Ecto neural progenitor cell (in vitro differentiated cells): Measurements from ENCODE around the gene IRAK1.

Source experiments
- DNase-seq: peaks from one replicate; pipeline ENCODE4 v3.0.0-alpha.2; 2018; ENCODE audit warnings: low spot score

IRAK1 gene

GRCh38 chrX:154040863-154041262 lies 21.2 kb upstream of the IRAK1 start:
- DNase-seq, result no peak

DNA sequence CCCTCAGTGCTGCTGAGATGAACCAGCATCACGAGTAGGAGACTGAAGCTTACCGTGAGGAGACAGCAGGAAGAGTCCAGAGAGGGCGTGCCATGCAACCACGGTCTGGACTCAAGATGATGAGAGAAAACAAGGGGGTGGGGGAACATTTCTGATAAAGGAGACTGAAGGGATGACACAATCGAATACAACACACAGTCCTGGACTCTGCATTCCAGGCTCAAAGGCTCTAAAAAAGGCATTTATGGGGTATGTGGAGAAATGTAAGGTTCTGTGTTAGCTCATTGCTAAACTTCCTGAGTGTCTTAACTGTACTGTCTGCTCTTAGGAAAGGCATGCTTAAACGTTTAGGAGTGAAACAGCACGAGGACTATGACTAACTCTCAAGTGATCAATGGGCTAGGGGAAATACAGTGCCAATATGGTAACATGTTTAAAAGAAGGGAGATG lies 20.6 kb upstream of the IRAK1 start:
- no peak for DNase-seq

DNA sequence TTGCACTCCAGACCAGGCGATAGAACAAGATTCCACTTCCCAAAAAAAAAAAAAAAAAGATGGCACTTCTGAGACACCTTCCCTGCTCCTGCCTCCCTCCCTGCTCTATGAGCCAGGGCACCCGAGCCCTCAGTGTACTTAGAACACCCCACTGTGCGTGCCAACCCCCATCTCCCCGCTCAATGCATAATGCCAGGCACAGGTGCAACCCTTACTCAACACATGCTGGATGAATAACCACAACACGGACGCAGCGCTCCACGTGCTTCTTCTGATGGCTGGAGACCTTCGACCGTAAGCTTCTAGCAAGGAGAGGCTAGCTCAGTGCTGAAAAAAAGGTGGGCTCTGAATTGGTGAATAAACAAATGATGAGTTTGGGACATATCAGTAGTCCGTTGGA lies 19.9 kb upstream of the IRAK1 start:
- DNase-seq, result no peak

DNA sequence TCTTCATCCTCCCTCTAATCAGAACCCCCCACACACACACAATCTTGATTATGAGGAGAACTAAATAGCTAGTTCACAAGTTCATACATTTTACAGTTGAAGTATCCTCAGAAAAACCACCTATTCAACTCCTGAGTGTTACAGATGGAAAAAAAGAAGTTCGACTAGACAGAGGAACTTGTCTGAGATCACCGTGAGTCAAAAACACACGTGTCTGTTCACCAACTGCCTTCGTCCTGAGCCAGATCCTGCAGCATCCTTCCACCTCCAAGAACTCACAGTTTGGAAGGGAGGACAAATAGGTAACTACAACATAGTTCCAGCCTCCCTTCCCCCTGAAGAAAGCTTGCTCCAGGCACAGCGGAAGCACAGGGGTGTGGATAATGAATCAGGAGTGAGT lies 19.0 kb upstream of the IRAK1 start:
- no peak for DNase-seq

DNA sequence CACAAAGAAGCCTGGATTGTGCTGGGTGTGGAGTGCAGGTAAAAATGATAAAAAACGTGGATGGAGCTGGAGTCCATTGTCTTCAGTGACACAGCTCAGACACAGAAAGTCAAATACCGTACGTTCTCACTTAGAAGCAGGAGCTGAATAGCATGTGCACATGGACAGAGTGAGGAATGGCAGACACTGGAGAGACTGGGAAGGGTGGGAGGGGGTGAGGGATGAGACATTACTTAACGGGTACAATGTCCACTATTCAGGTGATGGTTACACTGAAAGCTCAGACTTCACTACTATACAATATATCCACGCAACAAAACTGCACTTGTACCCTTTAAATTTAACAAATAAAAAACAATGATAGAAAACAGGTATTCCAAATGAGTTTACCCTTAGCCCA lies 18.1 kb upstream of the IRAK1 start:
- no peak for DNase-seq

DNA sequence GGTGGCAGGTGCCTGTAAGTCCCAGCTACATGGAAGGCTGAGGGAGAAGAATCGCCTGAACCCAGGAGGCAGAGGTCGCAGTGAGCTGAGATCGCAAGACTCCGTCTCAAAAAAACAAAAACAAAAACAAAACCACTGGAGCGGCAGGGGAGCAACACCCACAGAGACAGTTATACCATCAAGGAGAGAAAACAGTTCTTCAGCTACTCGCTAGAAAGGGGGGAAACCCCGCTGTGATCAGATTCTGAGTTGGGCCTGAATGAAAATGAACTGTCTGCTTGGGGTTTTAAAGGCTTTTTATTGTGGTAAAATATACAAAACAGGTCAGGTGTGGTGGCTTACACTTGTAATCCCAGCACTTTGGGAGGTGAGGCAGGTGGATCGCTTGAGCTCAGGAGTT lies 16.8 kb upstream of the IRAK1 start:
- DNase-seq, result no peak

DNA sequence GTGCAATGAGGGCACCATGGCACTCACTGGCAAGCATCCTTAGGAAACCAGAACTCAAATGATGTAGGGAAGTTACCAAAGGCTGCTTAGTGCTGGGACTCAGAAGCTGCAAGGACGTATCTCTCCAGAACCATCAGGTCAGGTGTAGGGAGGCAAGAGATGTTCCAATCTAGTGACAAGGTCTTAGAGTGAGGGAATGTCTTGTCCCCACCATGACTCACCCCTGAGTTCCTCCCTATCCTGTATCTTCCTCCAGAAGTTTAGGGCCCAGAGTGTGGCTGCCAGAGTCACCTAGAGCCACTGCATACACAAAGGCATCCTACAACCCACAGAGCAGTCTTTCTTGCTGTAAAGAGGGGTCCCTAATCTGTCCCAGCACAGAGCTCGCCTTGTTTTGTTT lies 14.1 kb upstream of the IRAK1 start:
- no peak for DNase-seq

DNA sequence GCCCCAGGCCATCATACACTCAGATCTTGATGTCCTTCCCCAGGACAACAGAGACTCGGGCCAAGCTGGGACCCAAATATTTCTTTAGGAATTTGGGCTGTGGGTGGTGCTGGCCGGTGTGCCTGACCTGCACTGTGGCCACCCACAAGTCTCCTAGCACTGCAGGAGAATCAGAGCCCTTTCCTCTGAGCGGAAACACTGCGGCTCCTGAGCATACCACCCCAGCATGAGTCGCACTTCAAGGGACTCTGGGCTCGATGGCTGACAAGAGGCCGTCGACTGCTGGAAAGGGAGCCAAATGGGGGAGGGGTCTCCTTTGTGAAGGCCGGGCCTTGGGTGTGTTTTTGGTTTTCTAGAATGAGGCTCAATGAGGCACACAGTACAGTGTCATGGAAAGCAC lies 13.0 kb upstream of the IRAK1 start:
- no peak for DNase-seq

GRCh38 chrX:154032160-154032559 lies 12.5 kb upstream of the IRAK1 start:
- DNase-seq, result no peak

DNA sequence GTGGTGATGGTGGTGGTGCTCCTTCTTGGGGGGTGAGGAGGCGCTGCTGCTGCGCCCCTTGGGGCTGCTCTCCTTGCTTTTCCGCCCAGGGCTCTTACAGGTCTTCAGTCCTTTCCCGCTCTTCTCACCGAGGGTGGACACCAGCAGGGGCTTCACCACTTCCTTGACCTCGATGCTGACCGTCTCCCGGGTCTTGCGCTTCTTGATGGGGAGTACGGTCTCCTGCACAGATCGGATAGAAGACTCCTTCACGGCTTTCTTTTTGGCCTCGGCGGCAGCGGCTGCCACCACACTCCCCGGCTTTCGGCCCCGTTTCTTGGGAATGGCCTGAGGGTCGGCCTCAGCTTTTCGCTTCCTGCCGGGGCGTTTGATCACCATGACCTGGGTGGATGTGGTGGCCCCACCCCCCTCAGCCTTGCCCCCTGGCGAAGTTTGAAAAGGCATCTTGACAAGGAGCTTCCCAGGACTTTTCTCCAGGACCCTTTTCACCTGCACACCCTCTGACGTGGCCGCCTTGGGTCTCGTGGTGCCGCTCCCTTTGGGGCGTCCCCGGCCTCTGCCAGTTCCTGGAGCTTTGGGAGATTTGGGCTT lies 11.1 kb upstream of the IRAK1 start:
- no peak for DNase-seq

- no peak for DNase-seq
Observed at GRCh38 chrX:154030266-154030665, 10.6 kb upstream of the IRAK1 start.

- no peak for DNase-seq
Observed at GRCh38 chrX:154029439-154029838, 9.7 kb upstream of the IRAK1 start.

DNA sequence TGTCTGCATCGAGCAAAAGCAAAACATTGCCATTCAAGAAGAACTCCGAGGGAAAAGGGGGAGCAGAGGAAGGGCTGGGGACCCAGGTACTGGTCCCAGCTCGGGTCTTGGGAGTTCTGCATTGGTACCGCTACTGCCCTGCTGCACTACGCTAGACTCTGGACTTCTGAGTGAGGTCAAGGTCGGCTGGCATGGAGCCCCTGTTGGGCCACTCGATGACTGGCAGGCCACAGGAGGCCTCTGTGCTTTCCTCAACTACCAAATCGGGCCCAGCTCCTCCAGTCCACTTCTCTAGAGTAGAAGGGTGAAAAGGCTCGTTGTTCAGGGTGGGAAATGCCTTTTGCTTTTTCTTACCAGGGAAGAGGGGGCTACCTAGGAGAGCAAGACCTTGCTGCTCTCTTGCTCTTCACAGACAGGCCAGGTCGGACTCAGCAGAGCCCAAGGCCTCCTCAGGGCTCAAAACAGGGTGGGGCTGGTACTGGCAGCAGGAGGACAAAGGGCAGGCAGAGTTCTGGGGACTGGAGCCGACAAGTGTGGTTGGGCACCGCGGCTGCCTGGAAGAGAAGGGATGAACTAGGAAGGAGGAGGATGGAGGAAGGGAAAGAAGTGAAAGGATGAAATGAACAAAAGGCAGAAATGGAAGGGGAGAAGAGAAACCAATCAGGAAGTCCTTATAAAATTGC lies 8.9 kb upstream of the IRAK1 start:
- DNase-seq, result no peak

GRCh38 chrX:154027986-154028385 lies 8.3 kb upstream of the IRAK1 start:
- DNase-seq, result no peak

GRCh38 chrX:154027022-154027402 lies 7.3 kb upstream of the IRAK1 start:
- no peak for DNase-seq

DNA sequence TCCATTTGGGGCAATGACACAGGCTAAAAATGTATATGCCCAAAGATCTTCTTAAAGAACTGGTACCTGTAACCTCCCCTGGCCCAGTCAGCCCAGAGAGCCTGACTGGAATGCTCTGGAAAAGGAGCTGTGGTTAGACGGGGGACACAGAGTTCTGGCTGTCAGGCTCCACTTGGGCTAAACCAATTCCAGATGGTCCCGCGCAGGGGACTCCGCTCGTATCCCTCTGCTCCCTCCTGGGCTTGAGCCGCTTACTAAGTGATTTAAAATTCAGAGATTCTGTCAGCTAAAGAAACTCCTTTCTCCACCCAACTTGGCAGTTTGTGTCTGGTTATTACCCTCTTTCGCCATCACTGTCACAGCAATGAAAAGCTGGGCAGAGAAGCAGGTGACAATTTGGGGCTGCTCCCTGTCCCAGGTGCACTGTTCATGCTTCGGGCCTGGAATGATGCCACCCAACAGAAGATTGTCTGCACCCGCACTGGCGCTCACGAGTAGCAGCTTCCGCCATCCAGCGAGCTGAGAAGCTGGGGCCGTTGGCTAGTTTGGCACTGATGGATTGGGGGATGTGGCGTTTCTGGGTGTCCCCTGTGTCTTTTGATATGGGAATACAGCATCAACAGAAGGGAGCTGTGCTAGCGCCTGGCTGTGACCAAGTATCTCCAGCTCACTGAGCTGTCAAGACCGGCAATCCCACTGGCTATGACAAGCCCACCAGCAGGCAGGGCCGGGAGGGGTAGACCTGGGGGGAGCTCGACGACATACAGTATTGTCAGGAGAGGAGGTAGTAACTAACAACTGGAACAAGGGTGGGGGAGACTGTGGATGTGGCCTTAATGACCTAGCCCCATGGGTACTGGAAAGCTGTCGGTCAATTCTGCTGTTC lies 6.7 kb upstream of the IRAK1 start:
- no peak for DNase-seq

- no peak for DNase-seq
Observed at GRCh38 chrX:154025230-154025629, 5.5 kb upstream of the IRAK1 start.

- no peak for DNase-seq
Observed at GRCh38 chrX:154024271-154024670, 4.6 kb upstream of the IRAK1 start.

DNA sequence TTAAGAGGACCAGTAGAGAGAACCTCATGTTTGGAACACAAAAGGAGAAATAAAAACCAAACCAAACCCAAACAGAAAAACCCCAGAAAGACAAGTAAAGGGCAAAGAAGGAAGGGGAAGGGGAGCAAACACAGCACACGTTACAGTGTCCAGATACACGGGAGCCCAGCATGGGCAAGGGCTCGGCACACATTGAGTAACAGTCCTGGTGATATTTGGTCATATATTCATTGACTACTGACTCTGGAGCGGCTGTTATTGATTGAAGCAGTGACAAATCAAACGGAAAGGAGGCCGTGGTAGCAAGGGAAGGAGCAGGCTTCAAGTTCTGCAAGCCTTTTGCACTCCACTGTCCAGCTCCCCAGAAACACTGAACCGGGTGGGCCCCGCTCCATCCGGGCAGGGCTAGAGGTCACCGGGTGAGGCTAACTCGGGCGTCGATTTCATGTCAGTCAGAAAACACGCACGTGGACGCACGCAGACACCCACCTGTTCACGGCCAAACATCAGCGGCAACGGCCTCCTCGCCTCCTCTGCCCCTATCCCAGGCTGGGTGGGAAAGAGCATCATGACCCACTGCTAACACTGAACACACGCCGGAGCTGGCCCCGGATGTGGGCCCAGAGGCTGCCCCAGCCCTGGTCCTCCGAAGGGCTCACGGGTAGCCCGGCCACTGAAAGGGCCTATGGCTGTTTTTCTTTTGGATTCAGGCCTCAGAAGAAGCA lies 3.7 kb upstream of the IRAK1 start:
- DNase-seq, result no peak

DNA sequence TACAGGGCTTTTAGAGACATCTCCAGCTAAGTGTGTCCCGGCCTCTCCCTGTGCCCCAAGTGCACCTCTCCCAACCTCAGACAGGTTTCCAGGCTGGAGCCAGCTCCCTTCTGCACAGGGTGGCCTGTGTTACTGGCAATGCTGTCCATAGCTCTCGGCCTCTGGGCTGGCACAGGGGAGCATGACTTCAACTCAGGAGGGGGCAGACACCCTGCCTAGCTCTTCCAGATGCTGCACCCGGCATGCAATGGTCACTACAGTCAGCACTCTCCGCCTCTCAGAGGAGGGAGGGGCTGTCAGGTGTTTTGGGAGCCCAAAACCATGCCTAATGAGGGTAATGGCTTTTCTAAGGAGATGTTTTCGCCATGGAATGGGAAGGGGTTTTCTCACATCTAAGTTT lies 2.4 kb upstream of the IRAK1 start:
- no peak for DNase-seq

GRCh38 chrX:154021131-154021611 lies 1.5 kb upstream of the IRAK1 start:
- DNase-seq, result no peak

DNA sequence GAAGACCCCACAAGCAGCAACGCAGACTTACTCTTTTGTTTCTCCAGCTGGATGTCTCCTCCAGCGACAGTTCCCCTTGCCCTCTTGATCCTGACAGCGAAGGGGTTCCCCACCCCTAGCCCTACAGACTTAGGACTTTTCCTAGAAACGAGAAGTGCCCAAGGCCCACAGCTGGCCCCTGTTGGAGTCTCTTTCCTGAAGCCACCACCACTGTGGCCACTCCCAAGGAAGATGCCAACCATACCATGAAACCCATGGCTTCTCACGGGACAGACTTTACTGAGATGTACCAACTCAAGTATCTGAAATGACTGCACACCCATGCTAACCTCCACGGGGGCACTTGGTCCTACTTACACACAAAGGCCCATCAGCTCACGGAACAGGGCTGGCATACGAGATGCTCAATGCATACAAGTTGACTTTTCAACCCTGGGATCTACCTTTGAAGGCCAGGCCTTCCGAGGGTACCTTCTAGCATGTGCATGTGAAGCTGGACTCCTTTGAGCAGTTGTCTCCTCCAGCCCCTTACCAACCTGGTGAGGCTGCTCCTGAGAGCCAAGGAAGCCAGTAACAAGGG lies 924 bp upstream of the IRAK1 start:
- no peak for DNase-seq
